ENCODE data around the gene TCTA.

- TF ChIP-seq CTCF (IDR thresholded peaks at IDR 0.05), result no peak
- no peak for TF ChIP-seq POLR2A (IDR thresholded peaks at IDR 0.05)
Observed at GRCh38 chr3:49411535-49411967, 672 bp upstream of the TCTA start.
